SW480 (cell line): ENCODE measurements around the gene P4HA1.
"Not testable (repeated sequence)": the region's sequence is repeated elsewhere in the genome, so short reads cannot be mapped to it uniquely, and the experiment has no call there.

Source experiments
- DNase-seq: peaks from one replicate; pipeline ENCODE4 v3.0.0-alpha.2; 2016; ENCODE audit warnings: low spot score

The P4HA1 gene

GRCh38 chr10:73096449-73097304, at the start of gene P4HA1:
TSS of gene P4HA1 (minus strand) at chr10:73096866. CDS start at chr10:73074883, 21,983 bp downstream.
- DNase-seq = peak; percentile 95

GRCh38 chr10:73141603-73142002, 44.9 kb upstream of the P4HA1 start:
- no peak for DNase-seq

DNA sequence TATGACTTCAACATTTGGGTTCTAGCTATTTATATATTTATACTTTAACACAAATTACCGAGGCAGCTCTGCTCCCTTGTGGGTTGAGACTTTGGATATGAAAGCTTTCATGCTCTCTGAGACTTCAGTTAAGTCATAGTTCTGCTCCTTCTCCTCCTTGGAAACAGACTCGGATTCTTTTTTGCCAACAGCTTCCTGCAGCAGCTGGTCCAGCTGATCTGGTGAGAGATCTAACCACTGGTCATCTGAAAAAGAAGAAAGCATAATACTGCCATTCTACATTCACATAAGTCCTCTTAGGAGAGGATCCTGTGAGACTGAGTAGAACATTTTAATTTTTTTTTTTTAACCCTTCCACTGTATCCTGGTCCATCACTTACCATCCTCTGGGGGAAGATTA, 42.6 kb upstream of the P4HA1 start:
- DNase-seq = no peak

DNA sequence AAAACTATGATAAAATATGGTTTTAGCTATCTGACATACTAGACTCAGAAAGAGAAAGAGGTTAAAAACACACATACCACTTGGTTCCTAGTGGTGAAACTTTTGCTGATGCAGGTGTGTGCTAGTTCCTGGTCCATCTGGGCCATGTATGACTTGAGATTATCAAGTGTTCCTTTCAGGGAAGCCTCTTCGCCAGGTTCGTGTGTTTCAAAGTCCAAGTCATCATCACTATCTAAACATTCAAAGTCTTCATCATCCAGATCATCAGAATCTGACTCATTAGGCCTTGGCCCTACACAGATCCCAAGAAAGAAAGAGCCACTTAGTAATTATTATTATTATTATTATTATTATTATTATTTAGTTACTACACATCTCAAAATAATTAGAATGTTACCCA, 40.0 kb upstream of the P4HA1 start:
- no peak for DNase-seq

GRCh38 chr10:73134727-73135126, 38.1 kb upstream of the P4HA1 start:
- no peak for DNase-seq

- no peak for DNase-seq
Measured at GRCh38 chr10:73131913-73132686, 35.4 kb upstream of the P4HA1 start.

GRCh38 chr10:73131301-73131700, 34.6 kb upstream of the P4HA1 start:
- no peak for DNase-seq

DNA sequence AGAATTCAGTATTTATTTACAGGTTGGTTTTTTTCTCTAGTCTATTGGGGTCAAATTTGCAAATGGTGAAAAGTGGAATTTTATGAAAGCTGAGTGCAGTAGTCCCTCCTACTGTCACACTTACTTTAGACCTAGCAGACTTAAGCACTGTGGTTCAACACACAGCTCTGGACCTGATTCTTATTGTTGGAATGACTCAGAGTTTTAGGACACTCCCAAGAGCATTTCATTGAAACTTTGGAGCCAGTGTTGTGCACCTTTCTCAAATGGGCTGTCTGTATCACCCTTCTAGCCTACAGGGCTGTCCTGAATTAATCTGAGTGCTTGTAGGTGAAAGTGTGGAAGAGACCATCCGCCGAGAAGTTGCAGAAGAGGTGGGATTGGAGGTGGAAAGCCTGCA, 29.7 kb upstream of the P4HA1 start:
- DNase-seq = no peak

DNA sequence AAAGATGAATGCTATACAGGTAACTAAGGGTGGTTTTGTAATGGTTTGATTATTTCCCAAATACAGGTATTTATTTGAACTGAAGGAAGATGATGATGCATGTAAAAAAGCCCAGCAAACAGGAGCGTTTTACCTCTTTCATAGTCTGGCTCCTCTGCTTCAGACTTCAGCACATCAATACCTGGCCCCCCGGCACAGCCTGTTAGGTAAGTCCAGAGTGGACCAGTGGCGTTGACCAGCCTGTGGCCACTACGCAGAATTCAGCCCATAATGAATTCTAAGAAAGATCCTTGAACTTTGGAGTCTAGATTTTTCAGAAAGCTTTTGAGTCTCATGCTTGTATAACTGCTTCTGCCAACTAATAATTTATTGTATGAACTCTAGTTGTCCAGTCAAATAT, 23.3 kb upstream of the P4HA1 start:
- no peak for DNase-seq

GRCh38 chr10:73119457-73119856, 22.8 kb upstream of the P4HA1 start:
- DNase-seq = no peak

GRCh38 chr10:73117976-73118743, 21.5 kb upstream of the P4HA1 start:
- peak; percentile 22 for DNase-seq

GRCh38 chr10:73116017-73116416, 19.4 kb upstream of the P4HA1 start:
- no peak for DNase-seq

GRCh38 chr10:73113551-73113950, 16.9 kb upstream of the P4HA1 start:
- no peak for DNase-seq

DNA sequence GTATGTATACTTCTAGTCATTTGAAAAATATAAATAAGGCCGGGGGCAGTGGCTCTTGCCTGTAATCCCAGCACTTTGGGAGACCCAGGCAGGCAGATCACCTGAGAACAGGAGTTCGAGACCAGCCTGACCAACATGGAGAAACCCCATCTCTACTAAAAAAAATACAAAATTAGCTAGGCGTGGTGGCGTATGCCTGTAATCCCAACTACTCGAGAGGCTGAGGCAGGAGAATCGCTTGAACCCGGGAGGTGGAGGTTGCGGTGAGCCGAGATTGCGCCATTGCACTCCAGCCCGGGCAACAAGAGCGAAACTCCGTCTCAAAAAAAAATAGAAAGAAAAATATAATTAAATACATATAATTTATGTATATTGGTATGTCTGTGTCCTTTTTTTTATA, 15.4 kb upstream of the P4HA1 start:
- DNase-seq = not testable (repeated sequence)

DNA sequence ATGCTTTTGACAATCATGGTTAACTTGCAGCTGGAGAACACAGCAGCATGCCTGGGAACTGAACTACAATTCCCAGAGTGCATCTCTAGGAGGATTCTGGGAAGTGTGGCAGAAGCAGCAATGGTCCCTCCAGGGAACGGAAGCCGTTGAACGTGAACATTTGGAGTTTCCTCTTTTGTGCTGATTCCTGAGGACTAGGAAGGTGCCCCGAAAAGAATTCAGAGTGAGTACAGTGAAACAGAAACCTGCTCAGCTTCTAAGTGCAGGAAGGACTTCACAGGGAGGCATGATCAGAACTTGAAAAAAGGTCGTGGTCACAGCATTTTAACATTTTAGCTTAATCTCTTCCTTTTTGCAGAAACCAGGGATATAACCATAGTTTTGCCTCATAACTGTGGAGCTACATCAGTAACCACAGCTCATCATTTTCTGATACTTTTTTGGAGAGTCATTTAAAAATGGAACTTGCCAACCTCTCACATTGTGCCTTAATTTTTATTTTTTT, 13.7 kb upstream of the P4HA1 start, which contains the start of gene NUDT13:
Gene NUDT13 (plus strand): TSS at position 111 of the 505 bp plus-strand sequence. CDS start 3,911 bp downstream, outside the sequence.
- peak; percentile 82 for DNase-seq

- DNase-seq = not testable (repeated sequence)
Measured at GRCh38 chr10:73109248-73109652, 12.6 kb upstream of the P4HA1 start.

- DNase-seq = no peak
Measured at GRCh38 chr10:73106301-73106700, 9.6 kb upstream of the P4HA1 start.

GRCh38 chr10:73099141-73099540, 2.5 kb upstream of the P4HA1 start:
- no peak for DNase-seq

DNA sequence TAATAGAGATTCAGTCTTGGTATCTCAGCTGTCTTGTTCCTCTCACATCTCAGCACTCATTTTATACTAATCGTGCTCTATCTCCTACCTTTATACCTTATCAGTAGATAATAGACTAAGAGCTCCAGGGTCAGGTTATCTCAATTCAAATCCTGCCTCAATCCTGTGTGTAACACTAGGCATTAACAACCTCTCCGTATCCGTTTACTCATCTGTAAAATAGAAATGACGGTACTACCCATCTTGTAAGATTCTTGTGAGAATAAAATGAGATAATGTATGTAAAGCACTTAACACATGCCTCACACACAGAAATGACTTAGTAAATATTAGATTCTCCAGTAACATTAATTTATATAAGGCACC, 622 bp upstream of the P4HA1 start:
- no peak for DNase-seq

- DNase-seq = peak; percentile 70
Measured at GRCh38 chr10:73096041-73096448, 621 bp downstream of the P4HA1 start.

DNA sequence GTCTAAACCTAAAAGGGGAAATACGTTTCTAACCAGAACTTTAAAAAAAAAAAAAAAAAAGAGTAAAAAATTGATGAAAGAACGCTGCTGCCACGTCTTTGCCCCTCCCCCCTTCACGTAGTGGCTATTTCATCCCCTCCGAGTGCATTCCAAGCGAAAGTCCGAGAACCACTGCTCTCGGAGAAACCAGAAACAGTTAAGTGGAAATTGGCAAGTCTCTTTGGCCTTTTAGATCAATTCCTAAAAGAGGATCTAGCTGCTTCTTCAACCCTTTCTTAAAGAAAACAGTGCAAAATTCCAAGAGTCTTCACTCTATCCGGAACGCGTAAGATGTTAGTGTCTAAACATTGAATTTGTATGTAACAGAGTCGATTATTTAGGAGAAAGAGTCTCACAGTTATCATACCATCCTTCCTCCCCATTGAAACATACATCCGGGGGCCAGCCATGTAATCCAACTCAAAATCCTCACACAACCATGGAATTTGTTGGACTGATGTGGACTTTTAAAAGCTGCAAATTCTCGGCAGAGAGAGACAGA, 1.1 kb downstream of the P4HA1 start:
- peak; percentile 46 for DNase-seq

DNA sequence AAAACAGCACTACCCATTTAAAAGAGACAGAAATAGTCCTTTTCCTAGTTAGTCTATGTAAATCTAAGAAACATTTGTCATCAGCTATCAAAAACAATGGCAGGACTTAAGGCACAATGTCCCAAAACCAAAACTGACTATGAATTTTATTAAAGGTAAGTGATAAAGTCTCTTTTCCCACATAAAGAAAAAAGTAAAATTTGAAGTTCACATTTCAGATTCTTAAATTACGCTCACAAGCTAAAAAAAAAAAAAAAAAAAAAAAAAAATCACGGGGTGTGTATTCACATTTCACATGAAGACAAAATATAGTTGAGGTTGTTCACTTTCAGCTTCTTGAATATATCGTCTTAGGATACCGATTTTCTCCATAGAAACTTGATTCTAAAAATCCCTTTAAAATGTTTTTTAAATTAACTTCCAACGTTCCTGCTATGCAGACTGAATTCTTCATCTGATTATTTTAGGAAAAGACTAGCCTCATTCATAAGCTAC, 1.6 kb downstream of the P4HA1 start:
- DNase-seq = no peak
